ENCODE measurements around the gene DPF3.

DNA sequence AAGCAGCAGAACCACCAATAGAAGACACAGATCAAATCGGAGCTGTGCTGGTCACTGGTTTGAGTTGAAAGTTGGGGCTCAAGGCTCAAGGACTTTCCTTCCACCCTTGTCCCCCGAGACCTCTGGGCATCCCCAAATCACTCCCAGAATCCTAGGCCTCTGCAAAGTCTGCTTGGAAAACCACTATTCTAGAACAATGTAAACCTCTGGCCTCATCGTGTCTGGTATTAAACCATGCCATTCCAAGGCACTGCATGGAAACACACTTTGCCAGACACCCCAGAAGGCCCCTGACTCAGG is 288.0 kb downstream of the DPF3 start:
- TF ChIP-seq CTCF (conservative IDR thresholded peaks at IDR 0.05 in 1 of 2, IDR thresholded peaks at IDR 0.05 in 1 of 2; ENCODE audit: low read depth in 1 of 2, low read length in 2 of 2) (no peak), EZH2 (IDR thresholded peaks at IDR 0.05; ENCODE audit: low read length, missing control alignments) (no peak)

All from fibroblast of lung (primary cell).